Measurements from ENCODE around the gene PGR. TPM values are rescaled to one million over a fixed set of nuclear protein-coding genes. Genes with fewer than 3 reads are reported as not detected.

The PGR gene
- total RNA-seq, 1 donor from 2014 or later: 1.9 TPM

DNA sequence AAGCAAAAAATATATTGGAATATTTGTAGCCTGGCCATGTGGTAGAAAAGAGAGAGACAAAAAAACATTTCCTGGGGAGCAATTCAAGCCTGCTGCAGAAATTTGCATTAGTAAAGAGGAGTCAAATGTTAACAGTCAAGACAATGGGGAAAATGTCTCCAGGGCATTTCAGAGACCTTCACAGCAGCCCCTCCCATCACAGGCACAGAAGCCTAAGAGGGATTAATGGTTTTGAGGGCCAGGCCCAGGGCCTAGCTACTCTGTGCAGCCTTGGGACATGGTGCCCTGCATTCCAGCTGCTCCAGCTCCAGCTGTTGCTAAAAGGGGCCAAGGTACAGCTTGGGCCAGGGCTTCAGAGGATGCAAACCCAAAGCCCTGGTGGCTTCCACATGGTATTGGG, 46.8 kb downstream of the PGR start:
- peaks cover 11% of the 10 kb centered on the region for H3K9me3 ChIP-seq
- DNase-seq (no peak), ATAC-seq (no peak)
- H3K27me3 ChIP-seq (ENCODE audit: low read depth): no peaks in the 10 kb centered on the region
- no peak overlapping the region for H3K27ac ChIP-seq
- intact Hi-C loops (cut with DNase I): no loop called here
- H3K36me3 ChIP-seq: no peaks in the 10 kb centered on the region
- no peak for TF ChIP-seq CTCF (IDR thresholded peaks at IDR 0.05)
- no peaks in the 10 kb centered on the region for H3K4me1 ChIP-seq
- H3K4me3 ChIP-seq: no peak overlapping the region

DNA sequence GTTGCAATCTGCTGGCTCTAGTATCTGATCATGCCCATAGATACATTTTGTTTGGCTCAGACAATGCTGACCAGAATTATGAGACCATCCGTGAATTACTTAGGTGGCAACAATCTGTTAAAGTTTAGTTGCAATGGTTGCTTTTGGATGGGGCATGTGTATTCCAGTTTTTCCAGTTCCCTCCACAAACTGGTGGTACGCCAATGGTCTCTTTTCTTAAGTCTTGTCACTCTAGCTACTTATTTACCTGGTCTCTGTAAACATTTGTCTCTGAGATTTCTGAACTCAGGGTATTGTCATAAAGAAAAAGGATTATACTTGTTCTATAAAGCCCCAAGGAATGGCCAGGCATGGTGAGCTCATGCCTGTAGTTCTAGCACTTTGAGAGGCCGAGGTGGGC, 65.9 kb downstream of the PGR start:
- no peak overlapping the region for H3K27ac ChIP-seq
- TF ChIP-seq CTCF (IDR thresholded peaks at IDR 0.05): no peak
- H3K4me1 ChIP-seq: no peaks in the 10 kb centered on the region
- no peaks in the 10 kb centered on the region for H3K9me3 ChIP-seq
- intact Hi-C loops (cut with DNase I): no loop called here
- no peaks in the 10 kb centered on the region for H3K27me3 ChIP-seq (ENCODE audit: low read depth)
- DNase-seq: no peak
- H3K4me3 ChIP-seq: no peak overlapping the region
- no peaks in the 10 kb centered on the region for H3K36me3 ChIP-seq
- no peak for ATAC-seq

GRCh38 chr11:101061606-101062005, 68.0 kb downstream of the PGR start:
- Histone ChIP-seq H3K4me3 (no peak overlapping the region), H3K27me3 (ENCODE audit: low read depth) (no peaks in the 10 kb centered on the region), H3K27ac (no peak overlapping the region), H3K4me1 (no peaks in the 10 kb centered on the region), H3K9me3 (no peaks in the 10 kb centered on the region), H3K36me3 (no peaks in the 10 kb centered on the region)
- no peak for ATAC-seq
- no peak for TF ChIP-seq CTCF (IDR thresholded peaks at IDR 0.05)
- intact Hi-C loops (cut with DNase I): no loop called here
- no peak for DNase-seq

- Histone ChIP-seq H3K4me1 (no peaks in the 10 kb centered on the region), H3K9me3 (no peaks in the 10 kb centered on the region), H3K36me3 (no peaks in the 10 kb centered on the region), H3K4me3 (no peak overlapping the region), H3K27ac (no peak overlapping the region), H3K27me3 (ENCODE audit: low read depth) (no peaks in the 10 kb centered on the region)
- ATAC-seq: no peak
- intact Hi-C loops (cut with DNase I): no loop called here
- no peak for TF ChIP-seq CTCF (IDR thresholded peaks at IDR 0.05)
- no peak for DNase-seq
Measured at GRCh38 chr11:101059331-101059730, 70.3 kb downstream of the PGR start.

GRCh38 chr11:101053492-101053891, 76.1 kb downstream of the PGR start:
- no peaks in the 10 kb centered on the region for H3K4me1 ChIP-seq
- intact Hi-C loops (cut with DNase I): no loop called here
- H3K4me3 ChIP-seq: no peak overlapping the region
- ATAC-seq (no peak), DNase-seq (no peak)
- H3K27ac ChIP-seq: no peak overlapping the region
- no peak for TF ChIP-seq CTCF (IDR thresholded peaks at IDR 0.05)
- no peaks in the 10 kb centered on the region for H3K9me3 ChIP-seq
- H3K27me3 ChIP-seq (ENCODE audit: low read depth): no peaks in the 10 kb centered on the region
- no peaks in the 10 kb centered on the region for H3K36me3 ChIP-seq

DNA sequence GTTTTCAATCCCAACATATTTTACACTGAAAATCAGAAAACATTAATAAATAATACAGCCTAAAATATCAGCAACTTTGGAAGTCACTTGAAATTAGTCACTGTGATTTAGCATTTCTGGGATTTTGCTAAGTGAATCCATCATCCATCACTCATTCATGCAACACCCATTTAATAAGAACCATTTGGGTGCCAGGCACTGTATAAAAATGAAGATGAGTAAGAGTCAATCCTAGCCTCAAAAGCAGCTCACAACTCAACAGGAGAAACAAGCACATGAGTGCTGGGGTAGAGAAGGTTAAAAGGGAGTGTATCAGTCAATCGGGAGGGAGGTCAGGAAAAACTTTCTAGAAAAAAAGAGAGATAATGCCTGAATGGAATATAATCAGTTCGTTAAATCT, 77.9 kb downstream of the PGR start:
- Histone ChIP-seq H3K36me3 (no peaks in the 10 kb centered on the region), H3K4me3 (no peak overlapping the region), H3K27me3 (ENCODE audit: low read depth) (no peaks in the 10 kb centered on the region), H3K9me3 (no peaks in the 10 kb centered on the region), H3K4me1 (no peaks in the 10 kb centered on the region), H3K27ac (no peak overlapping the region)
- no peak for TF ChIP-seq CTCF (IDR thresholded peaks at IDR 0.05)
- no peak for DNase-seq
- intact Hi-C loops (cut with DNase I): no loop called here
- ATAC-seq: no peak
